Stimulated activated CD8-positive, alpha-beta memory T cell treated with anti-CD3 and anti-CD28 coated beads, Interleukin-7, amount 100 ng/mL, for 4 hours (primary cell): ENCODE results near the gene IL19.
"Not testable (repeated sequence)": the region's sequence is repeated elsewhere in the genome, so short reads cannot be mapped to it uniquely, and the experiment has no call there.

Source experiments
- DNase-seq, 2 donors: peaks; one replicate each; pipeline ENCODE4 v3.0.0-alpha.2; 2020; ENCODE audit warnings: low read depth in 2 of 2

IL19 gene

GRCh38 chr1:206741142-206741701, 29.4 kb upstream of the IL19 start:
- no peak for DNase-seq

- DNase-seq = peak; percentile 38 to 47
These were observed 27.7 kb upstream of the IL19 start for GRCh38 chr1:206742719-206743383.

- no peak for DNase-seq
These were observed 25.9 kb upstream of the IL19 start for GRCh38 chr1:206744683-206745082.

GRCh38 chr1:206745301-206745700, 25.3 kb upstream of the IL19 start:
- no peak for DNase-seq

- no peak for DNase-seq
These were observed 22.1 kb upstream of the IL19 start for GRCh38 chr1:206748348-206749030.

GRCh38 chr1:206751891-206752290, 18.7 kb upstream of the IL19 start:
- no peak for DNase-seq

GRCh38 chr1:206752481-206752880, 18.1 kb upstream of the IL19 start:
- DNase-seq = no peak

- DNase-seq = no peak
These were observed 17.4 kb upstream of the IL19 start for GRCh38 chr1:206753141-206753540.

GRCh38 chr1:206754011-206754410, 16.6 kb upstream of the IL19 start:
- DNase-seq = no peak

- DNase-seq = peak in 1 of 2 donors; percentile 28
These were observed 12.9 kb upstream of the IL19 start for GRCh38 chr1:206757524-206758266.

- no peak for DNase-seq
These were observed 10.0 kb upstream of the IL19 start for GRCh38 chr1:206760590-206760989.

- no peak for DNase-seq
These were observed 9.3 kb upstream of the IL19 start for GRCh38 chr1:206761159-206761768.

GRCh38 chr1:206762741-206763364, 7.7 kb upstream of the IL19 start:
- DNase-seq = not testable (repeated sequence)

GRCh38 chr1:206765771-206766170, 4.8 kb upstream of the IL19 start:
- not testable (repeated sequence) for DNase-seq

GRCh38 chr1:206766251-206766856, 4.2 kb upstream of the IL19 start:
- DNase-seq = peak; percentile 60 to 72

GRCh38 chr1:206768472-206769303, 1.9 kb upstream of the IL19 start:
- no peak for DNase-seq

- DNase-seq = peak in 1 of 2 donors; percentile 32
These were observed 1.3 kb upstream of the IL19 start for GRCh38 chr1:206769304-206769731.

GRCh38 chr1:206771338-206771692, 742 bp downstream of the IL19 start:
- no peak for DNase-seq

- no peak for DNase-seq
These were observed 1.8 kb downstream of the IL19 start, which contains the start of gene IL10 for GRCh38 chr1:206772243-206772937. IL10 (minus strand) TSS chr1:206772494; CDS start chr1:206772435, 59 bp downstream.
